Measurements from ENCODE around the gene FHIT. TPM values are rescaled to one million over a fixed set of nuclear protein-coding genes. Genes with fewer than 3 reads are reported as not detected.

The FHIT gene
- total and polyA plus RNA-seq, 10 of the 15 experiments (the other 5 are each of a cell fraction or from before 2014, with no cell fraction given) = 4.2 to 14.9 (median 9.4) TPM

DNA sequence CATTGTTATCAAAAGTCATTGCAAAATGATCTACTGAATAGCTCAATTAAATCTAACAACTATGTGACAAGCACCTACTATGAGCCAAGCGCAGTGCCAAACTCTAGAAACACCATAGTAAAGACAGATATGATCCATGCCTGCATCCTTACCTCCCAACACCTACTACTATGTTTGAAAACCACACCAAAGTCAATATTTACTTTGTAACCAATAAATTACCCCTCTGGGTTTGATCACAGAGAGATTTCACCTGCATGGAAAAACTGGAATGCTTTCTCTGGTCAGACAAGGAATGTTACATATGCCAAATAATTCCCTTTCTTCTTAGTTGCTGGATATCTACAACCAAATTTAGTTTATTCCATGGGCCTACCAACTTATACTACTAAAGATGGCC lies 422.2 kb downstream of the FHIT start (continued):
- TF ChIP-seq, protein P1, sequence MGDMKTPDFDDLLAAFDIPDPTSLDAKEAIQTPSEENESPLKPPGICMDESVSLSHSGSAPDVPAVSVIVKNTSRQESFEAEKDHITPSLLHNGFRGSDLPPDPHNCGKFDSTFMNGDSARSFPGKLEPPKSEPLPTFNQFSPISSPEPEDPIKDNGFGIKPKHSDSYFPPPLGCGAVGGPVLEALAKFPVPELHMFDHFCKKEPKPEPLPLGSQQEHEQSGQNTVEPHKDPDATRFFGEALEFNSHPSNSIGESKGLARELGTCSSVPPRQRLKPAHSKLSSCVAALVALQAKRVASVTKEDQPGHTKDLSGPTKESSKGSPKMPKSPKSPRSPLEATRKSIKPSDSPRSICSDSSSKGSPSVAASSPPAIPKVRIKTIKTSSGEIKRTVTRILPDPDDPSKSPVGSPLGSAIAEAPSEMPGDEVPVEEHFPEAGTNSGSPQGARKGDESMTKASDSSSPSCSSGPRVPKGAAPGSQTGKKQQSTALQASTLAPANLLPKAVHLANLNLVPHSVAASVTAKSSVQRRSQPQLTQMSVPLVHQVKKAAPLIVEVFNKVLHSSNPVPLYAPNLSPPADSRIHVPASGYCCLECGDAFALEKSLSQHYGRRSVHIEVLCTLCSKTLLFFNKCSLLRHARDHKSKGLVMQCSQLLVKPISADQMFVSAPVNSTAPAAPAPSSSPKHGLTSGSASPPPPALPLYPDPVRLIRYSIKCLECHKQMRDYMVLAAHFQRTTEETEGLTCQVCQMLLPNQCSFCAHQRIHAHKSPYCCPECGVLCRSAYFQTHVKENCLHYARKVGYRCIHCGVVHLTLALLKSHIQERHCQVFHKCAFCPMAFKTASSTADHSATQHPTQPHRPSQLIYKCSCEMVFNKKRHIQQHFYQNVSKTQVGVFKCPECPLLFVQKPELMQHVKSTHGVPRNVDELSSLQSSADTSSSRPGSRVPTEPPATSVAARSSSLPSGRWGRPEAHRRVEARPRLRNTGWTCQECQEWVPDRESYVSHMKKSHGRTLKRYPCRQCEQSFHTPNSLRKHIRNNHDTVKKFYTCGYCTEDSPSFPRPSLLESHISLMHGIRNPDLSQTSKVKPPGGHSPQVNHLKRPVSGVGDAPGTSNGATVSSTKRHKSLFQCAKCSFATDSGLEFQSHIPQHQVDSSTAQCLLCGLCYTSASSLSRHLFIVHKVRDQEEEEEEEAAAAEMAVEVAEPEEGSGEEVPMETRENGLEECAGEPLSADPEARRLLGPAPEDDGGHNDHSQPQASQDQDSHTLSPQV (IDR thresholded peaks at IDR 0.05) = no peak
- TF ChIP-seq IRF4 (IDR thresholded peaks at IDR 0.05; ENCODE audit: low read depth, low read length) (no peak), MEF2B (IDR thresholded peaks at IDR 0.05; ENCODE audit: partially characterized antibody, poor library complexity, severe bottlenecking) (no peak), SMARCA5 (IDR thresholded peaks at IDR 0.05) (no peak), POLR2A (IDR thresholded peaks at IDR 0.05; ENCODE audit: low read depth, low read length) (no peak)

DNA sequence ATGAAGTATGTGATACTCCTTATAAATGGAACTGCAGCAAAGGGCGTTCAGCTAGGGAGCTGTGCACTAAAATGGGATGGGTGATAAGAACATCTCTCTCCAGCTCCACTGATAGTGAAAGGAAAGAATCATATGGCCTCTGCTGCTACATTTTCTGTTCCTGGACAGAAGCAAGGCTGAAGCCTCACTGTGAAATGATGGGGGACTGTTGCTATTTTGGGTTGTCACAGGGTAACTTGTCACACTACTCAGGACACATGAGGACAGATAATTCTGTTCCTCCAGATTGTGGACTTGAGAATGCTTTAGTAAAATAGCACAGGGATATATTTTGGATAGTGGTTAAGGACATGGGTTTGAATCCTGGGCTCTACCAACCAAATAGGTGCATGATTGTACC lies 423.6 kb downstream of the FHIT start:
- H3K27ac ChIP-seq (ENCODE audit: control insufficient read depth, insufficient read depth) = no peak overlapping the region
- no peaks in the 10 kb centered on the region for H4K20me1 ChIP-seq (ENCODE audit: control insufficient read depth, insufficient read depth)
- WGBS (ENCODE audit: insufficient coverage, insufficient replicate concordance, low lambda C conversion rate, missing lambda C conversion rate) = 93% methylated on average over 1 of the region's 1 CpG
- ChIA-PET SMC1A (ENCODE audit: uncharacterized antibody, unreplicated experiment) (interaction anchor here (0.6 kb wide), 1 partner anchor 481 kb away, joined by 3 read pairs; no protein-coding TSS in a partner anchor), CTCF (no interaction called here), RAD21 (ENCODE audit: unreplicated experiment) (no interaction called here), POLR2A (no interaction called here)
- intact Hi-C loops (cut with micrococcal nuclease; ENCODE audit: unreplicated experiment) = no loop called here
- H3K79me2 ChIP-seq (ENCODE audit: control insufficient read depth, insufficient read depth, low read length) = no peaks in the 10 kb centered on the region
- DNase-seq (ENCODE audit: low read depth, low spot score) (no peak), FAIRE-seq (no peak), ATAC-seq (no peak)
- in situ Hi-C loops (cut with MboI) = no loop called here
- no peak overlapping the region for H3K9ac ChIP-seq (ENCODE audit: control insufficient read depth, insufficient read depth, low read length)
- no peak overlapping the region for H3K4me3 ChIP-seq
- H3K4me1 ChIP-seq (ENCODE audit: control insufficient read depth, insufficient read depth, low read length) = no peaks in the 10 kb centered on the region
- H3K4me2 ChIP-seq (ENCODE audit: control insufficient read depth, insufficient read depth) = no peak overlapping the region
- H3K9me3 ChIP-seq (replicated peaks; ENCODE audit: control insufficient read depth, insufficient read depth, low read length) = no peaks in the 10 kb centered on the region
- H3K27me3 ChIP-seq (replicated peaks in 1 of 2; ENCODE audit: control insufficient read depth in 2 of 2, insufficient read depth in 2 of 2, low read length in 1 of 2) = no peaks in the 10 kb centered on the region
- H3K36me3 ChIP-seq (ENCODE audit: control insufficient read depth in 2 of 2, insufficient read depth in 2 of 2, low read length in 1 of 2) = no peaks in the 10 kb centered on the region
- BruUV-seq (replicated peaks) = no TSS peak
- no peak overlapping the region for H2AFZ ChIP-seq (ENCODE audit: control insufficient read depth, low read depth, low read length)
- TF ChIP-seq WRNIP1 (IDR thresholded peaks at IDR 0.05; ENCODE audit: borderline replicate concordance, low read depth, low read length) (no peak), SUPT20H (IDR thresholded peaks at IDR 0.05; ENCODE audit: borderline replicate concordance, control insufficient read depth, low read depth, low read length) (no peak), IRF4 (IDR thresholded peaks at IDR 0.05; ENCODE audit: low read depth, low read length) (no peak), STAT1 (conservative IDR thresholded peaks at IDR 0.05) (no peak), TAF1 (IDR thresholded peaks at IDR 0.05; ENCODE audit: borderline replicate concordance, low read depth, low read length) (no peak), TCF12 (IDR thresholded peaks at IDR 0.05; ENCODE audit: low read depth, low read length) (no peak), TCF7 (IDR thresholded peaks at IDR 0.05; ENCODE audit: borderline replicate concordance) (no peak), SREBF1 (IDR thresholded peaks at IDR 0.05; ENCODE audit: low read length) (no peak), FOXK2 (IDR thresholded peaks at IDR 0.05) (no peak), SIN3A (IDR thresholded peaks at IDR 0.05; ENCODE audit: low read depth, low read length) (no peak), CEBPB (IDR thresholded peaks at IDR 0.05; ENCODE audit: borderline replicate concordance in 1 of 2, low read depth in 2 of 2, low read length in 2 of 2) (no peak), HDAC2 (IDR thresholded peaks at IDR 0.05) (no peak), MEF2A (IDR thresholded peaks at IDR 0.05; ENCODE audit: insufficient read depth, low read depth, low read length) (no peak), NRF1 (conservative IDR thresholded peaks at IDR 0.05; ENCODE audit: low read depth, low read length) (no peak)
- TF ChIP-seq, protein P1 (IDR thresholded peaks at IDR 0.05) = no peak
